K562 (cell line): Measurements from ENCODE around the gene MYH7. TPM values are rescaled to one million over a fixed set of nuclear protein-coding genes. Genes with fewer than 3 reads are reported as not detected.
"Not testable (repeated sequence)": the region's sequence is repeated elsewhere in the genome, so short reads cannot be mapped to it uniquely, and the experiment has no call there.

Experiments
- ATAC-seq: fragments of 200-7000 bp; cut with Tn5 transposase; 3 replicates; pipeline ENCODE4 v1.9.1; 2020; ENCODE audit warnings: moderate library complexity
- BruUV-seq: library from RNA; stranded (reverse); fragments of 400-500 nt; replicated peaks from 2 replicates; lab custom pipeline; 2021; lab: Mats Ljungman, UMichigan
- CTCF ChIA-PET: fragments of 300-600 bp; formaldehyde crosslinking; extraction: SDS; loops from one replicate; lab custom pipeline; 2021; ENCODE audit warnings: low intra/inter-chr PET ratio; lab: Yijun Ruan, JAX
- POLR2A ChIA-PET: fragments of 300-600, 350-650 bp; sonication (Branson Sonifier 250); formaldehyde crosslinking; extraction: SDS; loops from one replicate; lab custom pipeline; 2021; ENCODE audit warnings: antibody characterized with exemption, inconsistent platforms; lab: Yijun Ruan, JAX
- DNase-seq, 4 experiments: peaks; one replicate each; pipeline versions ENCODE4 v3.0.0 to v3.0.0-alpha.2; 2011 to 2018; ENCODE audit warnings: low spot score in 3 of 4, mixed read lengths in 3 of 4; ENCODE audit errors: extremely low read depth in 1 of 4
- FAIRE-seq: peaks from 2 replicates; lab custom pipeline; 2011; peaks lifted over from hg19 to GRCh38; lab: Jason Lieb, UNC
- H2AFZ ChIP-seq: 2 replicates; pipeline ENCODE4 v1.6.0; 2011; ENCODE audit warnings: low read depth, low read length, control low read depth, inconsistent platforms
- H3K27ac ChIP-seq: fragments of 200-600 bp; 3 replicates; pipeline ENCODE4 v1.8.0; 2011; ENCODE audit warnings: low read depth, mild to moderate bottlenecking, control low read depth, inconsistent platforms, low read length, moderate library complexity, mixed read lengths; ENCODE audit errors: extremely low read depth
- H3K27me3 ChIP-seq, 2 experiments: fragments of 300-600 bp in 1 of 2; 2 replicates in 1 of 2; 3 replicates in 1 of 2; pipeline versions ENCODE4 v1.6.0 to v1.8.0; 2011; ENCODE audit warnings: inconsistent platforms in 2 of 2, low read length in 2 of 2, mild to moderate bottlenecking in 1 of 2, mixed read lengths in 1 of 2, moderate library complexity in 1 of 2; ENCODE audit not compliant: control insufficient read depth in 2 of 2, insufficient read depth in 2 of 2
- H3K36me3 ChIP-seq: fragments of 300-600 bp; 3 replicates; pipeline ENCODE4 v1.8.0; 2011; ENCODE audit warnings: mild to moderate bottlenecking, low read length, inconsistent platforms; ENCODE audit not compliant: control insufficient read depth, insufficient read depth
- H3K4me1 ChIP-seq, 2 experiments: fragments of 200-600 bp in 1 of 2; replicated peaks in 1 of 2; 2 replicates in 1 of 2; 3 replicates in 1 of 2; pipeline versions ENCODE4 v1.5.1 to v1.8.0; 2011; ENCODE audit warnings: inconsistent platforms in 2 of 2, low read length in 2 of 2, mild to moderate bottlenecking in 1 of 2, mixed read lengths in 1 of 2, moderate library complexity in 1 of 2; ENCODE audit not compliant: control insufficient read depth in 2 of 2, insufficient read depth in 2 of 2
- H3K4me2 ChIP-seq: 2 replicates; pipeline ENCODE4 v1.6.1; 2011; ENCODE audit warnings: low read length, control low read depth, inconsistent platforms, mixed read lengths; ENCODE audit not compliant: insufficient read depth
- H3K4me3 ChIP-seq: fragments of 200-600 bp; sonication (generic), shearing (Covaris generic); 2 replicates; pipeline ENCODE4 v1.5.1; 2016; ENCODE audit warnings: control low read depth, inconsistent platforms
- H3K79me2 ChIP-seq: fragments of 200-600 bp; 3 replicates; pipeline ENCODE4 v1.8.0; 2011; ENCODE audit warnings: low read length, inconsistent platforms; ENCODE audit not compliant: control insufficient read depth, insufficient read depth
- H3K9ac ChIP-seq, 2 experiments: 2 replicates each; pipeline versions ENCODE4 v1.6.0 to v1.6.1; 2011; ENCODE audit warnings: low read depth in 2 of 2, low read length in 2 of 2, control low read depth in 1 of 2, inconsistent platforms in 1 of 2, mild to moderate bottlenecking in 1 of 2, mixed read lengths in 1 of 2; ENCODE audit not compliant: insufficient read depth in 1 of 2
- H3K9me1 ChIP-seq: one replicate; pipeline ENCODE4 v1.6.0; 2011; ENCODE audit warnings: inconsistent platforms, mild to moderate bottlenecking, low read length, moderate library complexity; ENCODE audit not compliant: control insufficient read depth, insufficient read depth
- H3K9me3 ChIP-seq: replicated peaks from 2 replicates; pipeline ENCODE4 v1.5.1; 2011; ENCODE audit warnings: low read depth, low read length, inconsistent platforms; ENCODE audit not compliant: control insufficient read depth, insufficient read depth
- H4K20me1 ChIP-seq: replicated peaks from 2 replicates; pipeline ENCODE4 v1.6.1; 2011; ENCODE audit warnings: low read length, inconsistent platforms, mixed read lengths; ENCODE audit not compliant: control insufficient read depth, insufficient read depth
- NEUROD1 ChIP-seq: fragments of 150-350 bp; IDR thresholded peaks from 2 replicates; pipeline ENCODE4 v1.6.1; 2014; ENCODE audit warnings: borderline replicate concordance, low read length, low read depth; ENCODE audit not compliant: partially characterized antibody
- ZZZ3 ChIP-seq: fragments of 450-650 bp; IDR thresholded peaks from 2 replicates; pipeline ENCODE4 v1.6.1; 2016; ENCODE audit warnings: antibody characterized with exemption, mild to moderate bottlenecking, moderate library complexity
- WGBS: fragments of 100-300 bp; shearing (Covaris generic); methylation state at CpG from one replicate; pipeline ENCODE4 v1.1.6; 2016; ENCODE audit warnings: low coverage, mixed read lengths; ENCODE audit not compliant: insufficient coverage; ENCODE audit errors: missing lambda C conversion rate; 5-methylcytosine and 5-hydroxymethylcytosine counted together
- in situ Hi-C: fragments of 300-500 bp; cut with MboI; formaldehyde crosslinking; loops from 4 replicates; pipeline ENCODE4 v1.15.0; 2018; ENCODE audit warnings: inconsistent platforms, mixed read lengths
- intact Hi-C: fragments of 100-400 bp; cut with micrococcal nuclease; formaldehyde crosslinking; loops from 2 replicates; pipeline ENCODE4 v1.14.2; 2022
- polyA plus RNA-seq, 8 experiments: library from polyadenylated mRNA; depleted of rRNA in 4 of 8; stranded (reverse) in 5 of 8; unstranded in 3 of 8; fragments of >200 nt; fragmentation: Nextera tagmentation in 2 of 8; fragmentation: Illumina TruSeq in 1 of 8; extraction: Ambion mirVana in 2 of 8; extraction: Trizol in 1 of 8; gene quantifications; 2 replicates each; pipeline versions ENCODE4 v1.2.1 to v1.2.3, GENCODE V29; 2011 to 2014; ENCODE audit warnings: inconsistent platforms in 1 of 8, missing spikeins in 1 of 8
- total RNA-seq, 7 experiments: library from RNA; depleted of rRNA in 6 of 7; stranded (reverse); fragments of >200 nt in 6 of 7; fragmentation: Illumina TruSeq in 2 of 7; extraction: Trizol in 2 of 7; gene quantifications; 2 replicates each; pipeline versions ENCODE4 v1.2.1 to v1.2.3, GENCODE V29; 2011 to 2021; ENCODE audit warnings: low replicate concordance in 1 of 7

MYH7 gene
- total and polyA plus RNA-seq, 9 of the 15 experiments (the other 6 are each of a cell fraction or from before 2014, with no cell fraction given), result not detected

DNA sequence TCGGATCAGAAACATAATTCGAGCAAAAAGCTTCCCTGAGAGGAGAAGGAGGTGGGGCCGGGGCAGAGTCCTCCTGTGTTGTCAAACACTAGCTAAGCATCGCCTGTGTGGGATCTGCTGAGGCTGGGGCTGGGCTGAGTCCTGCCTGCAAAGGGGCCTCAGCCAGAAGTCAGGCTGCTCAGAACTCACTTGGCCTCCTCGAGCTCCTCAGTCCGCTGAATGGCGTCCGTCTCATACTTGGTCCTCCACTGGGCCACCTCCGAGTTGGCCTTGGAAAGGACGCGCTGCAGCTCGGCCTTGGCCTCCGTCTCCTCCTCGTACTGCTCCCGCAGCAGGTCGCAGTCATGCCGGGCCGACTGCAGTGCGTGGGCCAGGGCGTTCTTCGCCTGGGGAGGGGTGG lies 17.4 kb downstream of the MYH7 start:
- no peak overlapping the region for H3K9ac ChIP-seq
- in situ Hi-C loops (no loop called here), intact Hi-C loops (no loop called here)
- WGBS, result 2% methylated on average over 7 of the region's 21 CpGs
- no peaks in the 10 kb centered on the region; a peak in 1 of 5 replicates for H3K4me1 ChIP-seq
- FAIRE-seq, result no peak
- H3K9me3 ChIP-seq, result no peaks in the 10 kb centered on the region
- TF ChIP-seq NEUROD1, result no peak
- no peak for TF ChIP-seq ZZZ3
- no peak overlapping the region for H3K27ac ChIP-seq
- DNase-seq, result no peak
- no peak overlapping the region for H2AFZ ChIP-seq
- ATAC-seq, result no peak
- H4K20me1 ChIP-seq, result no peaks in the 10 kb centered on the region
- no peaks in the 10 kb centered on the region for H3K79me2 ChIP-seq
- H3K36me3 ChIP-seq, result no peaks in the 10 kb centered on the region
- H3K4me3 ChIP-seq, result no peak overlapping the region
- CTCF ChIA-PET, result no interaction called here
- no peaks in the 10 kb centered on the region for H3K9me1 ChIP-seq
- POLR2A ChIA-PET, result no interaction called here
- H3K27me3 ChIP-seq, result peaks cover 21 to 67% of the 10 kb centered on the region in 2 experiments; a peak in 4 of 5 replicates
- BruUV-seq, result no TSS peak
- no peak overlapping the region for H3K4me2 ChIP-seq

DNA sequence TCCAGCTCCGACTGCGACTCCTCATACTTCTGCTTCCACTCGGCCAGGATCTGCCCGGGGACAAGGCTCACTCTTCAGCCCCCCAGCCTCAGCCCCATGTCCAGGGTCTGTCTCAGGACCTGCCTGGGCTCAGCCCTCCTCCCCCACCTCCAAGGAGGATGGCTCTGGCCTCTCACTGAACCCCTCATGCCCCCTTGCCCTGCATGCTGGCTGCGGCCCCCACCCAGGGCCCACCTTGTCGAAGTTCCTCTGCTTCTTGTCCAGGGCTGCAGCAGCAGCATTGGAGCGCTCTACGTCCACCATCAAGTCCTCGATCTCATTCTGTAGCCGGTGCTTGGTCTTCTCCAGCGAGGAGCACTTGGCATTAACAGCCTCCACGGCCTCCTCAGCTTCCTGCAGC lies 18.2 kb downstream of the MYH7 start:
- ATAC-seq, intact Hi-C loops, H3K27ac ChIP-seq, H3K79me2 ChIP-seq, FAIRE-seq, BruUV-seq, DNase-seq, H3K9me3 ChIP-seq, H2AFZ ChIP-seq, H3K36me3 ChIP-seq, in situ Hi-C loops, H3K9me1 ChIP-seq, H4K20me1 ChIP-seq, POLR2A ChIA-PET, H3K4me2 ChIP-seq, H3K4me1 ChIP-seq, H3K4me3 ChIP-seq, H3K9ac ChIP-seq, CTCF ChIA-PET: not testable (repeated sequence)
- peaks cover 21 to 74% of the 10 kb centered on the region in 2 experiments; a peak in 4 of 5 replicates for H3K27me3 ChIP-seq
- under 1% methylated on average over 12 of the region's 12 CpGs for WGBS
